ENCODE results near the gene SPAG8. TPM values are rescaled to one million over a fixed set of nuclear protein-coding genes. Genes with fewer than 3 reads are reported as not detected.
A peak's percentile ranks its signal among the peaks of the same experiment; 100 is the strongest.

The SPAG8 gene
- total and polyA plus RNA-seq, 2 donors from 2014 or later, result 2.4 to 6.1 TPM

DNA sequence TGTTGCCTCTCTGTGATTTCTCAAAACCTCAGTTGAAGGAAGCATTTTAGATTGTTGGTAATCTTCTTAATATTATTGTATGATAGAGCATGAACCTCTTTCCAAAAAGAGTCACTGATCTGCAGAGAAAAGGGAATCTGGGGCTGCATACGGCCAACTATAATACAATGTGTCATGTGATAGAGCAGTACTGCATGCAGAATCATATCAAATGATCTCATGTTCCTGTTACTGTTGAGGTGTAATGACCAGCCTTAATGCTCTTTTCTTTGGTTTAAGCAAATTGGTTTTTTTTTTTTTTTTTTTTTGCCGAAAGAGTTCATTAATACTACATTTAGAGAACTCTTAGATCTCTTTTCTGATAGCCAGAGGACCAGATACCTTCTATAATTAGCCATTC lies 45.1 kb downstream of the SPAG8 start:
- TF ChIP-seq, protein P1, sequence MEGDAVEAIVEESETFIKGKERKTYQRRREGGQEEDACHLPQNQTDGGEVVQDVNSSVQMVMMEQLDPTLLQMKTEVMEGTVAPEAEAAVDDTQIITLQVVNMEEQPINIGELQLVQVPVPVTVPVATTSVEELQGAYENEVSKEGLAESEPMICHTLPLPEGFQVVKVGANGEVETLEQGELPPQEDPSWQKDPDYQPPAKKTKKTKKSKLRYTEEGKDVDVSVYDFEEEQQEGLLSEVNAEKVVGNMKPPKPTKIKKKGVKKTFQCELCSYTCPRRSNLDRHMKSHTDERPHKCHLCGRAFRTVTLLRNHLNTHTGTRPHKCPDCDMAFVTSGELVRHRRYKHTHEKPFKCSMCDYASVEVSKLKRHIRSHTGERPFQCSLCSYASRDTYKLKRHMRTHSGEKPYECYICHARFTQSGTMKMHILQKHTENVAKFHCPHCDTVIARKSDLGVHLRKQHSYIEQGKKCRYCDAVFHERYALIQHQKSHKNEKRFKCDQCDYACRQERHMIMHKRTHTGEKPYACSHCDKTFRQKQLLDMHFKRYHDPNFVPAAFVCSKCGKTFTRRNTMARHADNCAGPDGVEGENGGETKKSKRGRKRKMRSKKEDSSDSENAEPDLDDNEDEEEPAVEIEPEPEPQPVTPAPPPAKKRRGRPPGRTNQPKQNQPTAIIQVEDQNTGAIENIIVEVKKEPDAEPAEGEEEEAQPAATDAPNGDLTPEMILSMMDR (IDR thresholded peaks at IDR 0.05; ENCODE audit: borderline replicate concordance, extremely low read depth, insufficient read depth), result no peak
- intact Hi-C loops (cut with DNase I), result no loop called here
- FAIRE-seq (no peak), DNase-seq (no peak)
- Histone ChIP-seq H3K9ac (ENCODE audit: low read length in 3 of 3) (no peak overlapping the region), H3K36me3 (ENCODE audit: control insufficient read depth in 2 of 3, insufficient read depth in 3 of 3, low read length in 3 of 3) (no peaks in the 10 kb centered on the region), H3K27me3 (ENCODE audit: control insufficient read depth, insufficient read depth, low read length) (no peaks in the 10 kb centered on the region), H3K27ac (ENCODE audit: low read depth in 2 of 2, low read length in 2 of 2) (no peak overlapping the region), H3K9me3 (ENCODE audit: control insufficient read depth in 2 of 3, insufficient read depth in 1 of 3, low read length in 3 of 3) (no peaks in the 10 kb centered on the region), H3K4me1 (ENCODE audit: control insufficient read depth in 2 of 3, insufficient read depth in 2 of 3, low read depth in 1 of 3, low read length in 3 of 3) (peaks cover 0 to 8% (median 6%) of the 10 kb centered on the region in 3 donors), H3K4me3 (ENCODE audit: low read length in 3 of 3) (no peak overlapping the region)

DNA sequence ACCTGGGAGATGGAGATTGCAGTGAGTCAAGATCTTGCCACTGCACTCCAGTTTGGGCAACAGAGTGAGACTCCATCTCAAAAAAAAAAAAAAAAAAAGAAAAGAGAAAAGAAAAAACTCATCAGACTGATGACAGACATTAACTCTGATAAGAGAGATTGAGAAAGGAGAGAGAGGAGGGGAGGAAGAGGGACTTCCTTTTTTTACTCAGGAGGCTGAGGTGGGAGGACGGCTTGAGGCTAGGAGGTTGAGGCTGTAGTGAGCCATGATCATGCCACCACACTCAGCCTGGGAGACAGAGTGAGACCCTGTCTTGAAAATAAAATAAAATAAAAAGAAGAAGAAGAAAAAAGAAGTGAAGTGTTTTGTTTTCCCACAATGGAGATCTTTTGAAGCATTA lies 48.3 kb downstream of the SPAG8 start:
- no peak overlapping the region for H3K27ac ChIP-seq (ENCODE audit: low read depth in 2 of 2, low read length in 2 of 2)
- no peaks in the 10 kb centered on the region for H3K27me3 ChIP-seq (ENCODE audit: control insufficient read depth, insufficient read depth, low read length)
- no peaks in the 10 kb centered on the region for H3K9me3 ChIP-seq (ENCODE audit: control insufficient read depth in 2 of 3, insufficient read depth in 1 of 3, low read length in 3 of 3)
- FAIRE-seq, result no peak
- TF ChIP-seq, protein P1 (IDR thresholded peaks at IDR 0.05; ENCODE audit: borderline replicate concordance, extremely low read depth, insufficient read depth), result no peak
- intact Hi-C loops (cut with DNase I), result no loop called here
- H3K36me3 ChIP-seq (ENCODE audit: control insufficient read depth in 2 of 3, insufficient read depth in 3 of 3, low read length in 3 of 3), result no peaks in the 10 kb centered on the region
- H3K4me3 ChIP-seq (ENCODE audit: low read length in 3 of 3), result no peak overlapping the region
- no peak for DNase-seq
- H3K4me1 ChIP-seq (ENCODE audit: control insufficient read depth in 2 of 3, insufficient read depth in 2 of 3, low read depth in 1 of 3, low read length in 3 of 3), result no peaks in the 10 kb centered on the region
- no peak overlapping the region for H3K9ac ChIP-seq (ENCODE audit: low read length in 3 of 3)

DNA sequence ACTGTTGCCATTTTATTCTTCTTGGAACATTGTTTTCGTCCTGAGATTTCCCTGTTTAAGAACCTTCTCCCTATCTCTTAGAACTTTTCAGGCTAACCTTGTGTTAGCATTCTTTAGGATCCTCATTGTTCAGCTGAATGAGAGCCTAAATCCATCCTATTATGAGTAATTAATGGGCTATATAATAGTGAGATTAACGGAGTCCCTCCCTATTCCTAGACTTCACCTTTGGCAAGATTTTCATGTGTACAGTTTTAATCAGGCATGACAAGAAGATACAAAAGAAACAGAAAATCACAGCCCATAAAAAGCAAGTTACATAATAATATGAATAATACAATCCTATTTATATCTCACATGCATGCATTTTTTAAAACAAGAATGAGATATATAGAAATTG lies 48.9 kb downstream of the SPAG8 start:
- H3K27ac ChIP-seq (ENCODE audit: low read depth in 2 of 2, low read length in 2 of 2), result no peak overlapping the region
- FAIRE-seq (no peak), DNase-seq (no peak)
- no peak overlapping the region for H3K9ac ChIP-seq (ENCODE audit: low read length in 3 of 3)
- no peaks in the 10 kb centered on the region for H3K9me3 ChIP-seq (ENCODE audit: control insufficient read depth in 2 of 3, insufficient read depth in 1 of 3, low read length in 3 of 3)
- no peaks in the 10 kb centered on the region for H3K4me1 ChIP-seq (ENCODE audit: control insufficient read depth in 2 of 3, insufficient read depth in 2 of 3, low read depth in 1 of 3, low read length in 3 of 3)
- no peaks in the 10 kb centered on the region for H3K27me3 ChIP-seq (ENCODE audit: control insufficient read depth, insufficient read depth, low read length)
- TF ChIP-seq, protein P1 (IDR thresholded peaks at IDR 0.05; ENCODE audit: borderline replicate concordance, extremely low read depth, insufficient read depth), result no peak
- intact Hi-C loops (cut with DNase I), result no loop called here
- H3K4me3 ChIP-seq (ENCODE audit: low read length in 3 of 3), result no peak overlapping the region
- no peaks in the 10 kb centered on the region for H3K36me3 ChIP-seq (ENCODE audit: control insufficient read depth in 2 of 3, insufficient read depth in 3 of 3, low read length in 3 of 3)

DNA sequence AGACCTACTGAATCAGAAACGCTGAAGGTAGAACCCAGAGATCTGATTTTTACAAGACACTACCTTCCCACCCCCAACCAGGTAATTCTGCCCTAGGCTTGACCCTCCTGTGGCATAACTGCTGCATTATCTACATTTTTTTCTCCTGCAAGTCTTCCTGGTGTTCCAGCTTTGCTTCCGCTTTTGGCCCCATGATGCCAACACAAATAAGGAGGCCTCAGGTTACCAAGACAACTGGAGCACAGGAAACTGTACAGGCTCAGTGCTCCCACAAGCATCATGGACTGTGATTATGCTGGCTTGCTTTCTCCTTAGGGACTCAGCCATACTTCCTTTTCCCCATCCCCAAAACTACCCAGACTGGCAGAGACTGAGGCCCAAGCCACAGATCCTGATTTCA lies 51.4 kb downstream of the SPAG8 start:
- no peak overlapping the region for H3K4me3 ChIP-seq (ENCODE audit: low read length in 3 of 3)
- intact Hi-C loops (cut with DNase I), result no loop called here
- H3K4me1 ChIP-seq (ENCODE audit: control insufficient read depth in 2 of 3, insufficient read depth in 2 of 3, low read depth in 1 of 3, low read length in 3 of 3), result peaks cover 0 to 11% (median 4%) of the 10 kb centered on the region in 3 donors
- DNase-seq (peak in 3 of 5 donors; percentile 48 to 72 (median 59)), FAIRE-seq (no peak)
- H3K27ac ChIP-seq (ENCODE audit: low read depth in 2 of 2, low read length in 2 of 2), result no peak overlapping the region
- H3K9ac ChIP-seq (ENCODE audit: low read length in 3 of 3), result no peak overlapping the region
- TF ChIP-seq, protein P1 (IDR thresholded peaks at IDR 0.05; ENCODE audit: borderline replicate concordance, extremely low read depth, insufficient read depth), result no peak
- H3K9me3 ChIP-seq (ENCODE audit: control insufficient read depth in 2 of 3, insufficient read depth in 1 of 3, low read length in 3 of 3), result no peaks in the 10 kb centered on the region
- no peaks in the 10 kb centered on the region for H3K27me3 ChIP-seq (ENCODE audit: control insufficient read depth, insufficient read depth, low read length)
- no peaks in the 10 kb centered on the region for H3K36me3 ChIP-seq (ENCODE audit: control insufficient read depth in 2 of 3, insufficient read depth in 3 of 3, low read length in 3 of 3)
